Measurements from ENCODE around the gene SGIP1.
"Not testable (repeated sequence)": the region's sequence is repeated elsewhere in the genome, so short reads cannot be mapped to it uniquely, and the experiment has no call there.

SGIP1 gene

DNA sequence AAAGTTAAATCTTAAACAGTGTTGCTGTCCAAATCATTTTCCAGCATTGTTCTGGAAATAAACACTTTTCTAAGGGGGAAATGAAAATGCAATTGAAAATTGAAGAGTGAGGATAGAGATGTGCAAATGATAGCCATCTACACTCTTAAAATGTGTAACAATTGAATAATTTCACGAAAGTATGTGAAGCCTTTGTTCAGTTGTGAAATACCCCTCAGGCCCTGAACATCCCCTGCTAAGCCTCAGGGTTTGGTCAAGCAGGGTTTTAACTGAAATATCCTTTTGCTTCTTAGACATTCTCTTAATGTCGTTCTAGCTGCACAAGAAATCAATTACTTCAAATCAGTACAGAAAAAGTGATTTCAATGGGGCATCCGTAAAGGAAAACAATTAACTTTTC, 152.5 kb downstream of the SGIP1 start:
- DNase-seq = no peak

DNA sequence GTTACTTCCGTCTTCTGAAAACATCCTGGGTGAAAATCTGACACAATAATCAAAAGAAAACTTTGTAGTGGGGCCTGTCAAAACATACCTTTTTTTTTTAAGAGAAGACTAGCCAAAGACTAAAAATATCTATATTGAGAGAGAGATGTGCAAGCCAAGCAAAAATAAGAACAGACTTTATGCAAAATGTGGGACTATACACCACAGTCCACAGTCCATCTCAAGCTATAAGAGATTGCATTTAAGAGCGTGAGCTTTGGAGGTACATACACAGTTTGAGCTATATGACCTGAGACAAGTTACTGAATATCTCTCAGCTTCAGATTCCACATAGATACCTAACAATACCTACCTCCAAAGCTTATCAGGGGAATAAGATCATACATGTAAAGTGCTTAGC, 153.4 kb downstream of the SGIP1 start:
- DNase-seq = no peak

DNA sequence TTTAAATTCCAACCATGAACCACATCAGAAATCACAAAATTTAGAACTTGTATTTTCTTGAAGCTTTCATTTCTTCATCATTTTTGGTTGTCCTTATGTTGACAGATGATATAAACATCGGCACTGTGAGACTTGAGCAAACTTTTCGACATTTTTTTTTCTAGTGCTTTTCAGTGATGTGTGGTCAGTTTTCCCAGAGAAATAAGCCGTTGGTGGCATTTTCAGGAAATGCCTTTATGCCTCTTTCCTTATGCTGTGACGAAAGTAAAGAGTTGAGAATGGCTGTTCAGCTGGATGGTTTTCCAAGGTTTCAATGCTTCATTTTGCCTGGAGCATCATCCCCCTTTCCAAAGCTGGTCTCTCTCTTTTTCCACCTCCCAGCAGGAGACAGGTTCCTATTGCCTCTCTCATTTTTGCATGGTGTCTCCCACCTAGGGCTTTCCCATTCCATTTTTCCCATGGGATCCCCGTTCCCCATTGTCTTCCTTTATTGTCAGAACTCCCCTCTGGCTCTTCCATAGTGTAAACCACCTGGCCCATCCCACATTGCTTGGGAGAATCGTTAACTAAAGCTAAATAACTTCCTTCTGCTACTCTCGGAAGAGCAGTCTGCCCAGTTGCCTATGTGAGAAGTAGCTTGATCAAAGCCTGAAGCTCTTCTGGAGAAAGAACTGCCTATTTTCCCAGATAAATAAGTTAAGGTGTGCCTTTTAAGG, 156.9 kb downstream of the SGIP1 start:
- DNase-seq = no peak

DNA sequence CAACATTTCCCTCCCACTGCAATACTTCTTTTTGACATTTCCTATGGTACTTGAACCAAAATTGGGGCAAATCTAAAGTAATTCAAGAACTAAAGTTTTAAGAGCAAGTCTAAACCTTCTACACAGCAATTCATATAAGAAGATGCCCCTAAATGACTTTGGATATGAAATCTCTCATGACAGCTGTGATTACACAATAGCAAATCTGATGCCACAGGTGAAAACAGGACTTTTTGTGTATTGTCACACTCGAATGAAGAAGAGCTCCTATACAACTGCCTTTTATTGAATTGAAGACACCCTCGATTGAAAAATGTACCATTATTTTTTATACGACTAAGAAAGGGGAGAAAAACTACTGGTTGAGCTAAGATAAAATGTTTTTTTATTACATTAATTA, 158.7 kb downstream of the SGIP1 start:
- DNase-seq = no peak

DNA sequence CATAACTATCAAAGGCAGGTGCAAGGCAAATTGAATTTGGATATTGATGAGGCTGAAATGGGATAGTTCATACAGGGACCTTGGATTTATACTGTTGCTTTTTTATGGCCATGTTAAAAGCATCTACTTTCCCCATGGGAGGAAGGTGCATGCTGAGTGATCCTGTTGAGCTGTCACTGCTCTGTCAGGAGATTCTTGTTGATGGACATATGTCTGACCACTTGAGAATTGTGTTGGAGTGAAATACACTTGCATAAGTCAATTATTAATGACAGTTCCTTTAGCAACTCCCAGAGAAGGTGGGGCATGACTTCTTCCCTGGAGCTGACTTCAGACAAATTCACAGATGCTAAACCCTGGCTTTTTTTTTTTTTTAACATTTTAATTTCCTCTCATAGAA, 159.9 kb downstream of the SGIP1 start:
- DNase-seq = no peak

DNA sequence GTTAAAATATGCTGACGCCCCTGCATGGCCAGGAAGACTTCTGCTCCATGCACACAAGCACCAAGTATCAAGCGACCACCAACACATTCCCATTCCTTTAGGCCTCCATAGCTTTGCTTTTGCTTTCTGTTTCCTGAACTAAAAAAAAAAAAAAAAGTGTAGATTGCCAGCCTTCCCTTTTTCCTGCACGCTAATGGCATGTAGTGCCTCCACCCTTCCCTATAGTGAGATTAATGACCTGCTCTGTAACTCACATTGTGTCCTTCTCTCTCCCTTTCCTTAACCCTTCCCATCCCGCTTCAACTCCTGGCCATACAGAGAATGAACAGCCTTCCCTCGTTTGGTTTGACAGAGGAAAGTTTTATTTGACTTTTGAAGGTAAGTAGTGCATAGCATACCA, 161.2 kb downstream of the SGIP1 start:
- no peak for DNase-seq

DNA sequence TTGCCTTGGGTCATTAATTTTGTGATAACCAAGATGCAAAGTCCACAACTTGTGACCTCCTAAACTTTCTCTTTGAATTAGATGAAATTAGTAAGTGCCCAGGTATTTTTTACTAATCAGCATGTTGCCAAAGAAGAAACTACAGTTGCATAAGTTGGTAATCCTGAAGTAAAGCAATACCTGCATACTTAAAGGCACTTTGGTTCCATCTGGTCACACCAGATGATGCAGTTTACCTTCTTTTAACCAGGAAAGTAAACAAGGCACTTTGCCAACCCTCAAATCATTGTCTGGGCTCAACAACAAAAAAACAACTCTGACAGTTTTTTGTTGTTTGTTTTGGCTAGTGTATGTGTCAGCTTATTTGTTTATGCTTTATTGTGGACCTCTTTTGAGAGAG, 162.8 kb downstream of the SGIP1 start:
- no peak for DNase-seq

DNA sequence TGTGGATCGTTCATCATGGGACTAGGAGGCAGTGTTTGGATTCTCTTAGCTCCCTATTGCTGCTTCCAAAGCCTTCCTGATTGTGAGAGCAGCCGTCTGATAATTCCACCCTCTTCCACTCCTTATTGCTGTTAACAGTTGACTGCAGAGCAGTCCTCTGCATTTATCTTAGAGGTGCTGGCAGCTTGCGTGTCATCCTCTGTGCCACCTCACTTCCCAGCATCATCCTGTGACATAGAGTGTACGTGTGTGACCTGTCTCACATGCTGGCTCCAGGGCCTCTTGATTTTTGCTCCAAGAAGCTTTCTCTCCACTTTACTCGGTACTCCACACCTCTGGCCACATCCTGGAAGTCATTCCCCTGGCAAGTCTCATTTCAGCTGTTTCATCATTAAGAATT, 165.3 kb downstream of the SGIP1 start:
- DNase-seq = no peak

DNA sequence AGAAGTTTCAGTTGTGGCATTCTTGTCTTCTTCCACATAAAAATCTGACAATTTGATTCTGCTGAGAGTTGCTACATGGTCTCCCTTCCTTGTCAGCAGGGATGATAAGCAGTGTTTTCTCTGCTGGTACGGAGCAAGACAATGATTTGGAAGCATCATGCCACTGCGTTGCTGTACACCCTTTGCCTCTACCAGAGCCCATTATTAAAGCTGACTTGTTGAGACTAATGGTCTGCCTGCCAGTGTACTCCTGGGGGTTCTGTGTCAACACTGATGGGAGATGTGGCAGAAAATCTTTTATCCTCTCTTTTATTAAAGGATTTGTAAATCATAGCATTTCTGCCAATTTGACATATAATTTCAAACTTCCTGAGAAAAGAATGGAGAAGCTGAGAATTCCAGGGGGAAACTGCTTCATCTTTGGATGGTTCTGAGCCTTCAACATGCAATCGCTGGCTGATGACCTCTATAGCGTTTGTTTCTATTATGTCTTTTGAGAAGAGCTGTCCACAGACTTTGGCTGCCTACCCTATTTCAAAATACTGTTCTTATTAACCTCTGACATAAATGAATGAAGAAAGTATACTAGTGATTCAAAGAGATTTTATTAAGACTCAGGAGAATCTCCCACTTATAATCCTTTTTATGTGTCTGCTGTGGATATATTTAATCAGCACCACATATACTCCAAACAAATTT, 170.4 kb downstream of the SGIP1 start:
- DNase-seq = no peak

DNA sequence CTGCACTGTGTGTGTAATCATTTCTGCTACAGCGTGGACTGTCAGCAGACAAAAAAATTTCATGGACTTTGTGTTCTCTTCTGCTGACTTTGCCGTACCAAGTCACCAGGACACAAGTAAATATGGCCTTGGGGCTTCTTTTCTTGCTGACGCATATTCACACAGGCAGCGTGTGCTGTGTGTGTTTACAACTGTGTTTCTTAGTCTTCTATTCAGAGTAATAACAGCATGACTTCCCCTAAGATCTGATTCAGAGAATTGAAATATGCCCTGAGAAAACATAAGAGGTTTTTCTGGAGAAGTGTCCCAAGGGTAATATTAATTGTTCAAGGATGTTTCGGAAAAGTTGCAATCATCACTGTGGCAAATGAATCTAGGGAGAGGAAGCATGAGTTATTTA, 171.2 kb downstream of the SGIP1 start:
- DNase-seq = no peak

DNA sequence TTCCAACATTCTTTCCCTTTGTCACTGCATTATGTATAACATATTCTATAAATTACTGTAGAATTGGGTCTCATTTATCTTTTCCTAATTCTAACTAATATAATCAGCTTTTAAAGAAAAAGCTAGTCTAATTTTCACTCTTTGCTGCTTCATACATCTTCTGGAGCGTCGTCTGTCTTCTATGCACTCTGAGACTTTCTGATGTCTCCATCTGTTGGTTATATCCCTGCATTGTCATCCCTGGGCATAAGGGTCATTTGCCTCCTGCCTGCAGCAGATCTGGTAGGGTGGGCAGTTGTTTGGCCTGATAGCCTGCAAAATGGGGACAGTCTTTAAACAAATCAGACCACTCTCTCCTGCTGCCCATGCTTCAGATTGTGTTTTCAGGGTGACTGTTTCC, 177.5 kb downstream of the SGIP1 start:
- DNase-seq = no peak

DNA sequence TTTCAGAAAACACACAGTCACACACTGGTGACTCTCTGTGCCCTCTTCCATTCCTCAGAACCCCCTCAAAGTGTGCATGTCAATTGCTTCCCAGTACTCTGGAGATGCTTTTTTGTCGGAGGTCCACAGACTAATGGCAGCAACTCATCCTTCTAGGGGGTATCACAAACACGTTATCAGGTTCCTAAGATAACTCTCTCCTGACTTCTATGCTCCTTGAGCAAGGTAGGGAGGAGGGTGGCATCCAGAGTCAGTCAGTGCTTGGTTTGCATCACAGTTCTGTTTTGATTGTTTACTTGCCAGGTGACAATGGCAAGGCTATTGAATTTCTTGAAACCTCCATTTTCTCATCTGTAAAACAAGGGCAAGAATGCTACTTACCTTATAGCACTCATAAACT, 178.9 kb downstream of the SGIP1 start:
- no peak for DNase-seq

DNA sequence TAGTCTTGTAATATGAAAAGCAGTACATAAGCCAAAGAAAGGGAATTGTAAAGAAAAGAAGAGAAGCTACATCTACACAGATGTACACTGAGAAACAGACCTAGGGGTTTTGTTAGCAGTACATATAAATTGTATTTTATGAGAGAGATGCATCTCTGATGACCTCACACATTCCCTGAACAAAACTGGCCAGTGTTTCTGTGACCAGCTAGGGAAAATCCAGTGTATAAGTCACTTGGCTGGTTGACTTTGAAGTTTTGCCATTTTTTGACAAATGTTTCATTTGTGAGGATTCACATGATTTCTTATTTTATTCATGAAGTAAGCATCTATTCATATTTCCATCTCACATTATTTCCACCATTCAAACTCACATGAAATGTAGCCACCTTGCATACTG, 190.0 kb downstream of the SGIP1 start:
- DNase-seq = no peak

DNA sequence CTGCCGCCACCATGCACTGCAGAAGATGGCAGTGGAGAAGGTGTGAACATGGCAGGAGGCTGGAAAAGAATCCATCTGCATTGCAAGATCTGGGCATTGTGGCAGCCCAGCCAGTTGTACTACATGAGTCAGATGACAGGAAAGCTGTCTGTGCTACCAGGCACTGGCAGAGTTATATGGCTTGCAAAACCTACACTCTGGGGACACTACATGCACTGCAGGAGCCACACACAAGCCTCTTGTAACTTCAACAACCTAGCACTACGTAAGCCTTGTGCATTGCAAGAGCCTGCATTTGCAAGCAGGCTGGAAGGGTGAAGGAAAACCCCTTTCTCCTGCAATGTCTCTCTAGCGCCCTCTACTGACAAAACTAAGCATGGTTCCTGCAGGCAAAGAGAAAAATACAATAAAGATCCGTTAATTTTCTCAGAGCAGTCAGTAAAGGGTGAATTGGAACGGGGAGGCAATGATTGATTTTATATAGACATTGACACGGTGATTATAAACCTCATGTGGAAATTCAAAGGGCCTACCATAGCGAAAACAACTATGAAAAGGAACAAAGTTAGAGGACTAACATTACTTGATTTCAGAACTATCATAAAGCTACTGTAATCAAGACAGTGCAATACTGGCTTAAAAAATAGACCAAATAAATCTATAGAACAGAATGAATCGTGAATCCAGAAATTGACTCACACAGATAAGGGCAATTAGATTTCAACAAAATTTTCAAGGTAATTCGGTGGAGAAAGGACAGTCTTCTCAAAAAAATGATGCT, 192.1 kb downstream of the SGIP1 start:
- DNase-seq = peak; percentile 65

DNA sequence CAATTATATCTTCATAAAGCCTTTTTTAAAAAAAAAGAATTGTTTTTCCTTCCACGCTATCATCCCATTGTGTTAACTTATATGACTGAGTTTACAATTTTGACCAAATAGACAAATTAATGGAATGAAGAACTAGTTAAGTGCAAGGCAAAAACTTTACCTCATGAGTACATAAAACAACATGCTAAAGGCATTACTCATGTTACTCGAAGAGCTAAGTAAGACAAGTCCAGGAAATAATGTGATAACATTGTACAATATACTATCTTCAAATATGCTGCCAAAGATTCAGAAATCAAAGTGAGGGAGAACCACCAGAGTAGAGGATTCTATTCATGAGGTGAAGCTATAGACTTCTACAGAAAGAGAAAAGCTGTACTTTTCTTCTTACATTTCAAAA, 194.1 kb downstream of the SGIP1 start:
- DNase-seq = no peak

DNA sequence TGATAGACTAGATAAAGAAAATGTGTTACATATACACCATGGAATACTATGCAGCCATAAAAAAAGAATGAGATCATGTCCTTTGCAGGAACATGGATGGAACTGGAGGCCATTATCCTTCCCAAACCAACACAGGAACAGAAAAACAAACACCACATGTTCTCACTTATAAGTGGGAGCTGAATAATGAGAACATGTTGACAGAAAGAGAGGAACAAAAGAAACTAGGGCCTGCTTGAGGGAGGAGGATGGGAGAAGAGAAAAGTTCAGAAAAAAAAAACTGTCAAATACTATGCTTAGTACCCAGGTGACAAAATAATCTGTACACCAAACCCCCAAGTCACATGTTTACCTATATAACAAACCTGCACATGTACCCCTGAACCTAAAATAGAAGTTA, 194.8 kb downstream of the SGIP1 start:
- not testable (repeated sequence) for DNase-seq

DNA sequence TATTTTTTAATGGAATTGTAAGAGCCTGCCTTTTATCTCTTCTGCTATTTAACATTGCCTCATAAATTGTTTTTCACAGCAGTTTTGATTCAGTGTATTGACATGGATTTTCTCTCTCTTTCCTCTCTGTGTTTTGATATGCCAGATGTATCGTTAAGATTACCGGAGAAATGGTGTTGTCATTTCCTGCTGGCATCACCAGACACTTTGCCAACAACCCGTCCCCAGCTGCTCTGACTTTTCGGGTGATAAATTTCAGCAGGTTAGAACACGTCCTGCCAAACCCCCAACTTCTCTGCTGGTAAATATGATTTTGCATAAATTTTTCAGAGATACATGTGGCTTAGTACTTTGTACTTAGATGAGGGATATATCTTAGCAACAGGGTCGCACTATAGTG, 195.2 kb downstream of the SGIP1 start:
- DNase-seq = no peak

DNA sequence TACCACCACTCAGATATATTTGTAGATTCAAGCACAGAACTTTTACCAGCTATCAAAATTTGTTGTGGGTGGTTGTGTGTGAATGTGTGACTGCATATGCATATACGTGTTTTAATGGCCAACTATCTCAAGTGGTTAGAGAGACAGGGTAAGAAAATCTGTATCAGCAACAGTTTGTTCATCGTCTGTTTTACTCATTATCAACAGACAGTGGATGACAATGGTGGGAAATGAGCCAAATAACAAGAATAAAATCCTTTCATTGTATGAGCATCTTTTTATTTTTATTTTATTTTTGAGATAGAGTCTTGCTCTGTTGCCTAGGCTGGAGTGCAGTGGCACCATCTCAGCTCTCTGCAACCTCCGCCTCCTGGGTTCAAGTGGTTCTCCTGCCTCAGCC, 195.6 kb downstream of the SGIP1 start:
- no peak for DNase-seq

DNA sequence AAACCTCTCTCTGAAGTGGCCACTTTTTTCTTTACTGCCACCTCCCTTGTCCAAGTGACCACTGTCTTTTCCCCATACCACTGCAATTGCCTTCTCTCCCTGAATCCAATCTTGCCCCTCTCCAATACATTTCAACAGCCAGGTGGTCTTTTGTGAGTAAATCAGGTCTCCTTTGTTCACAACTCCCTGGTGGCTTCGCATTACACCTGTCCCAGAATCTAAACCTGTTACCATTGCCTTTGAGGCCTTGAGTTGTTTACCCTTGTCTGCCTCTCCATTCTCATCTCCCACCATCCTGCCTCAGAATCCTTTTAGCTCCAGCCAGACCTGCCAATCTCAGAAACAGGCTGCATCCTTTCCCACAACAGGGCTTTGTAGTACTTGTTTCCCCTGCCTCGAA, 196.5 kb downstream of the SGIP1 start:
- no peak for DNase-seq

DNA sequence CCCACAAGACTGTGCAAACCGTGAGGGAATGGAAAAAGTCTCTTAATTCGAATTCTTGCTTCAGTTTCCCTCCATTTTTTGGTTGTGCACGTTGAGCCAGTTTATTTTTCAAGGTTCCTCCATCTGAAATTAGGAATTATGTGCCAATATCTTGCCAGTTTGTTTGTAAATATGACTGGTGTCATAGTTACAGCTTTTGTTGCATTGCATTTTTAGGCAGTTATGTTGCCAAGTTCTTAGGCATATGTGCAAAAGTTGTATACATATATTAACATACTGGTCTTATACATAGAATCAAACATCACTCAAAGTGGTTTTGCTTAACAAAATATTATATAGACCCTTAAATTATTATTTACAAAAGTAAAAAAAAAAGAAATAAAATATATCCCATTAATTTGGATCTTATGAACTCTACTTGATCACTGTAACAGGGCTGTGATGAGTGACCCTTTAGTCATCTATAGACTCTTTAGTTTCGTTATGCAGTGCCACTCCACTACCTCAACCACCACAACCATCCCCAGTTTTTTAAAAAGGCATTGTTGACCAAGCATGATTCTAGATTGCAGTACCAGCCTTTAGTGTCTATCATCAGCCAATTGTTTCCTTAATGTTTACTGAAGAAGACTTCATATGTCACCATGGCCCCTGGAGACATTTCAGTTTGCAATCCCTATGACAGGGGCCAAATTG, 197.4 kb downstream of the SGIP1 start:
- DNase-seq = no peak

DNA sequence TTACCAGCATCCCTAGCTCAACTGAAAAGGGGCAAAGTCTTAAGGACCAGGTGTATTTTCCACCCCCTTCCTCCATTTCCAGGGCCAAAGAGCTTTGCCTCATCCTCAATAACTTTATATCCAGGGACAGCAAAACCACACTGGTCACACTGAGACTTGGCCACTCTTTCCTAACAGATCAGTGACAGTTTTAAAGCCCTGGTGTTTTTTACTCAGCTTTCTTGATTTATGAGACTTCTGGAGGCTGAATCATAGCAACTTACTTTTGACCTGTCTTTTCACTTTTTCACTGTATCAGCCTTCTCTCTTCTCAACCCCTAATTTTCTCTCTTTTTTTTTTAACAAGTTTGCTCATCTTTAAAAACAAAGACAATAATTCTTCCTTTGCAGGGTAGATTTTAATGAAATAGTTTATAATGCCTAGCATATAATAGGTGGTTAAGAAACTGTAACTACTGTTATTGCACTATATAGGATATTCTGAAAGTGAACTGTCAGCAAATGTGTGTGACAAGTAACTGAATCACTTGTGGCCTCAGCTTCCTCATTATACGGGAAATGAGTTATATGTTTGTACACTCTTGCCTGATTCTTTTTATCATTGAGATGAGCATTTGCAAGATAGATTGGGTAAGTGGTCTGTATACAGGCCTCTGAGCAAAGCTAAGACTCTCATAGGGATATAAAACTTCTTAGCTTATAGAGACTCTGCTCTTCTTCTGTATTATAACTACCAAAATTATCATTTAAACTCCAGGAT, 198.6 kb downstream of the SGIP1 start:
- DNase-seq = no peak

DNA sequence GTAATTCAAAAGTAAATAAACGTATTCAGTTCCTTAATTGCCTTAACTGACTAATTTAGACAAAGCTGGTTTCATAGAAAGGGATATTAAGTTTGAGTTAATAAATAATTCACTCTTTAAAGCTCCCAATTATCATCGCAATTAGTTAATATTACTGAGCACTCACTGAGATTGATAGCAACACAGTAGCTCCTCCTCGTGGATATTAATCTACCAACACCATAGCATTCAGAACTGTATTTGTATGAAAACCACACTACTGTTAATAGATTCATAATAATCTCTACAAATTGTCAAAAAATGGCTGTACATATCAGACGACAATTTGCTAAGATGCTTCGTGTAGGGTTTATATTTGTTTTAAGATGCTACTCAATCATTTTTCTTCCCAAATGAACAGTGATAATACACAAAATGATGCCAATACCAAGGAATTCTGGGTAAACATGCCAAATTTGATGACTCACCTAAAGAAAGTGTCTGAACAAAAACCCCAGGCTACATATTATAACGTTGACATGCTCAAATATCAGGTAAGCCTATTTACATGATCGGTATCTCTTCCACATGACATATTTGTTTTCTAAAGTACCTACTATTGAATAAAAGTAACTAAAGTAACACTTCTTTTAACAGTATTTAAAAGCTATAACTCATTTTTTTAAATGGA, 199.5 kb downstream of the SGIP1 start:
- DNase-seq = no peak
